ENCODE data around the gene DAAM1.

DAAM1 gene

DNA sequence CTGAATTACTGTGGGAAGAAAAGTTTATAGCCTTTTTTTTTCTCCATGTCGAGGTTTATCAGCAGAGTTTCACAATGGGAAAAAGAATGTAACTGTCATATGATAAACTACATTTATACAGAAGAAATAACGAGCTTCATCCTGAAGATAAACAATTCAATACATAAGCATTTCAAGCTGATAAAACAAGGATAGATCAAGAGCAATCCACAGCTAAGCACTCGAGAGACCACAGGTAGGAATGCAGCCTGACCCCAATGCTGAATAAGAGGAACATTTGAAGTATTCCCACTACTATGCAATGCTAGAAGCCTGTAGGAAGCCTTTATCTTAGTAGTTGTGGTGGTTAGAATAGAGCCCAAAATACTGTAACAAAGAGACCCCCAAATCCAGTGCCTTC, 32.6 kb upstream of the DAAM1 start:
- WGBS: 81% methylated on average over 2 of the region's 3 CpGs
- no peak overlapping the region for H3K18ac ChIP-seq (ENCODE audit: low read depth in 1 of 2, low read length in 2 of 2)

DNA sequence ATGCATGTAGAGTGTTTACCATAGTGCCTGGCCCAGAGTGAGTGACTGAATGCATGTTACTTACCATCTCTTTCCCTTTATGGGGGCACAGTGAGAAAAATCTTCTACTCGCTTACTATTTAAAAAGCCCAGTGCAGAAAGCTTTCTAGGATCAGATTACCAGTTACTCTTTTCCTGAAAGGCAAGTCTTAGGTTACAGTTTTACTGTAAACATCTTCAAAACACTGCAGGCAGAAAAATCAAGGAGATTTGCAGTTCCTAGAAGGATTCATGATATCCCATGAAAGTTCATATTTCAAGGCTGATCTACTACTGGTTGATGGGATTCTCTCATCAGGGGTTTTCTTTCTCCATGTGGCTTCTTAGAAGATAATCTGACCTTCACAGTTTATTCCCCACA, 29.3 kb upstream of the DAAM1 start:
- Histone ChIP-seq H3K4me3 (ENCODE audit: insufficient read depth in 1 of 2, low read depth in 1 of 2, low read length in 2 of 2) (no peak overlapping the region), H3K9me3 (ENCODE audit: control insufficient read depth, low read length) (no peaks in the 10 kb centered on the region), H3K18ac (ENCODE audit: low read depth in 1 of 2, low read length in 2 of 2) (no peak overlapping the region), H3K9ac (ENCODE audit: low read length) (no peak overlapping the region), H2BK12ac (ENCODE audit: low read length in 2 of 2) (no peak overlapping the region), H4K8ac (ENCODE audit: low read length) (no peak overlapping the region), H3K36me3 (ENCODE audit: control insufficient read depth in 1 of 2, insufficient read depth in 2 of 2, low read depth in 1 of 2, low read length in 2 of 2) (no peaks in the 10 kb centered on the region), H2BK15ac (ENCODE audit: low read depth, poor library complexity, severe bottlenecking) (no peak overlapping the region), H2BK120ac (ENCODE audit: low read depth, low read length) (no peak overlapping the region), H3K4me1 (ENCODE audit: control insufficient read depth, insufficient read depth, low read depth, low read length) (no peaks in the 10 kb centered on the region), H3K79me1 (replicated peaks; ENCODE audit: low read length, poor library complexity, severe bottlenecking) (no peaks in the 10 kb centered on the region), H3K4ac (ENCODE audit: low read depth in 1 of 2, low read length in 2 of 2) (no peak overlapping the region), H3K4me2 (ENCODE audit: low read length, poor library complexity, severe bottlenecking) (no peak overlapping the region), H3K27ac (ENCODE audit: low read length, poor library complexity, severe bottlenecking) (no peak overlapping the region), H2BK5ac (ENCODE audit: low read depth, low read length, poor library complexity, severe bottlenecking) (no peak overlapping the region), H4K91ac (ENCODE audit: low read length) (no peak overlapping the region), H3K27me3 (ENCODE audit: control insufficient read depth in 1 of 2, insufficient read depth in 1 of 2, low read length in 2 of 2) (peaks cover 0 to 4% of the 10 kb centered on the region in 2 experiments), H3K23ac (ENCODE audit: low read length in 2 of 2) (no peak overlapping the region), H2AFZ (ENCODE audit: low read depth, low read length) (no peak overlapping the region), H2AK5ac (ENCODE audit: low read length, severe bottlenecking) (no peak overlapping the region), H3K14ac (ENCODE audit: low read length in 2 of 2) (no peak overlapping the region)
- DNase-seq: peak; percentile 24
- 12% methylated on average over 1 of the region's 1 CpG for WGBS

More for the DNA sequence above, 32.6 kb upstream of the DAAM1 start:
- no peak overlapping the region for H2BK5ac ChIP-seq (ENCODE audit: low read depth, low read length, poor library complexity, severe bottlenecking)
- no peak overlapping the region for H2AK5ac ChIP-seq (ENCODE audit: low read length, severe bottlenecking)
- H3K36me3 ChIP-seq (ENCODE audit: control insufficient read depth in 1 of 2, insufficient read depth in 2 of 2, low read depth in 1 of 2, low read length in 2 of 2): no peaks in the 10 kb centered on the region
- no peak overlapping the region for H3K27ac ChIP-seq (ENCODE audit: low read length, poor library complexity, severe bottlenecking)
- H3K9ac ChIP-seq (ENCODE audit: low read length): no peak overlapping the region
- H4K91ac ChIP-seq (ENCODE audit: low read length): no peak overlapping the region
- H2AFZ ChIP-seq (ENCODE audit: low read depth, low read length): no peak overlapping the region
- H3K4me2 ChIP-seq (ENCODE audit: low read length, poor library complexity, severe bottlenecking): no peak overlapping the region
- H3K23ac ChIP-seq (ENCODE audit: low read length in 2 of 2): no peak overlapping the region
- H2BK15ac ChIP-seq (ENCODE audit: low read depth, poor library complexity, severe bottlenecking): no peak overlapping the region
- H2BK12ac ChIP-seq (ENCODE audit: low read length in 2 of 2): no peak overlapping the region
- DNase-seq: peak; percentile 8
- H3K4me1 ChIP-seq (ENCODE audit: control insufficient read depth, insufficient read depth, low read depth, low read length): no peaks in the 10 kb centered on the region
- no peak overlapping the region for H3K4me3 ChIP-seq (ENCODE audit: insufficient read depth in 1 of 2, low read depth in 1 of 2, low read length in 2 of 2)
- H3K4ac ChIP-seq (ENCODE audit: low read depth in 1 of 2, low read length in 2 of 2): no peak overlapping the region
- no peaks in the 10 kb centered on the region for H3K9me3 ChIP-seq (ENCODE audit: control insufficient read depth, low read length)
- H3K79me1 ChIP-seq (replicated peaks; ENCODE audit: low read length, poor library complexity, severe bottlenecking): no peaks in the 10 kb centered on the region
- no peak overlapping the region for H4K8ac ChIP-seq (ENCODE audit: low read length)
- H2BK120ac ChIP-seq (ENCODE audit: low read depth, low read length): no peak overlapping the region
- H3K27me3 ChIP-seq (ENCODE audit: control insufficient read depth in 1 of 2, insufficient read depth in 1 of 2, low read length in 2 of 2): no peaks in the 10 kb centered on the region
- no peak overlapping the region for H3K14ac ChIP-seq (ENCODE audit: low read length in 2 of 2)

- Histone ChIP-seq H3K18ac (ENCODE audit: low read depth in 1 of 2, low read length in 2 of 2) (no peak overlapping the region), H2AK5ac (ENCODE audit: low read length, severe bottlenecking) (no peak overlapping the region), H3K14ac (ENCODE audit: low read length in 2 of 2) (no peak overlapping the region), H2BK12ac (ENCODE audit: low read length in 2 of 2) (no peak overlapping the region), H3K4me3 (ENCODE audit: insufficient read depth in 1 of 2, low read depth in 1 of 2, low read length in 2 of 2) (no peak overlapping the region), H2BK120ac (ENCODE audit: low read depth, low read length) (no peak overlapping the region), H2AFZ (ENCODE audit: low read depth, low read length) (no peak overlapping the region), H3K4me1 (ENCODE audit: control insufficient read depth, insufficient read depth, low read depth, low read length) (no peaks in the 10 kb centered on the region), H4K91ac (ENCODE audit: low read length) (no peak overlapping the region), H3K23ac (ENCODE audit: low read length in 2 of 2) (no peak overlapping the region), H4K8ac (ENCODE audit: low read length) (no peak overlapping the region), H3K36me3 (ENCODE audit: control insufficient read depth in 1 of 2, insufficient read depth in 2 of 2, low read depth in 1 of 2, low read length in 2 of 2) (no peaks in the 10 kb centered on the region), H3K9ac (ENCODE audit: low read length) (peak overlapping the region; percentile 78), H3K27me3 (ENCODE audit: control insufficient read depth in 1 of 2, insufficient read depth in 1 of 2, low read length in 2 of 2) (peaks cover 0 to 4% of the 10 kb centered on the region in 2 experiments), H3K4ac (ENCODE audit: low read depth in 1 of 2, low read length in 2 of 2) (no peak overlapping the region), H3K27ac (ENCODE audit: low read length, poor library complexity, severe bottlenecking) (no peak overlapping the region), H2BK5ac (ENCODE audit: low read depth, low read length, poor library complexity, severe bottlenecking) (no peak overlapping the region), H3K4me2 (ENCODE audit: low read length, poor library complexity, severe bottlenecking) (no peak overlapping the region), H3K79me1 (replicated peaks; ENCODE audit: low read length, poor library complexity, severe bottlenecking) (no peaks in the 10 kb centered on the region), H2BK15ac (ENCODE audit: low read depth, poor library complexity, severe bottlenecking) (no peak overlapping the region), H3K9me3 (ENCODE audit: control insufficient read depth, low read length) (no peaks in the 10 kb centered on the region)
- DNase-seq: peak; percentile 13
- 90% methylated on average over 4 of the region's 5 CpGs for WGBS
Measured at GRCh38 chr14:59160506-59160905, 28.0 kb upstream of the DAAM1 start.

GRCh38 chr14:59161561-59162175, 26.8 kb upstream of the DAAM1 start:
- H2BK120ac ChIP-seq (ENCODE audit: low read depth, low read length): no peak overlapping the region
- H3K36me3 ChIP-seq (ENCODE audit: control insufficient read depth in 1 of 2, insufficient read depth in 2 of 2, low read depth in 1 of 2, low read length in 2 of 2): no peaks in the 10 kb centered on the region
- no peak overlapping the region for H2AK5ac ChIP-seq (ENCODE audit: low read length, severe bottlenecking)
- 54% methylated on average over 7 of the region's 7 CpGs for WGBS
- no peak overlapping the region for H2BK12ac ChIP-seq (ENCODE audit: low read length in 2 of 2)
- H3K23ac ChIP-seq (ENCODE audit: low read length in 2 of 2): no peak overlapping the region
- H2AFZ ChIP-seq (ENCODE audit: low read depth, low read length): no peak overlapping the region
- H3K14ac ChIP-seq (ENCODE audit: low read length in 2 of 2): no peak overlapping the region
- H4K8ac ChIP-seq (ENCODE audit: low read length): no peak overlapping the region
- peaks cover 0 to 4% of the 10 kb centered on the region in 2 experiments for H3K27me3 ChIP-seq (ENCODE audit: control insufficient read depth in 1 of 2, insufficient read depth in 1 of 2, low read length in 2 of 2)
- no peaks in the 10 kb centered on the region for H3K9me3 ChIP-seq (ENCODE audit: control insufficient read depth, low read length)
- no peak overlapping the region for H2BK5ac ChIP-seq (ENCODE audit: low read depth, low read length, poor library complexity, severe bottlenecking)
- no peak overlapping the region for H3K4ac ChIP-seq (ENCODE audit: low read depth in 1 of 2, low read length in 2 of 2)
- H3K79me1 ChIP-seq (replicated peaks; ENCODE audit: low read length, poor library complexity, severe bottlenecking): no peaks in the 10 kb centered on the region
- no peak overlapping the region for H3K27ac ChIP-seq (ENCODE audit: low read length, poor library complexity, severe bottlenecking)
- H3K4me3 ChIP-seq (ENCODE audit: insufficient read depth in 1 of 2, low read depth in 1 of 2, low read length in 2 of 2): peak overlapping the region in 1 of 2 experiments; percentile 60
- H3K4me2 ChIP-seq (ENCODE audit: low read length, poor library complexity, severe bottlenecking): no peak overlapping the region
- H3K9ac ChIP-seq (ENCODE audit: low read length): peak overlapping the region; percentile 78
- H2BK15ac ChIP-seq (ENCODE audit: low read depth, poor library complexity, severe bottlenecking): no peak overlapping the region
- DNase-seq: peak; percentile 96
- no peaks in the 10 kb centered on the region for H3K4me1 ChIP-seq (ENCODE audit: control insufficient read depth, insufficient read depth, low read depth, low read length)
- no peak overlapping the region for H4K91ac ChIP-seq (ENCODE audit: low read length)
- H3K18ac ChIP-seq (ENCODE audit: low read depth in 1 of 2, low read length in 2 of 2): no peak overlapping the region
